Measurements from ENCODE around the gene HNF1B. TPM values are rescaled to one million over a fixed set of nuclear protein-coding genes. Genes with fewer than 3 reads are reported as not detected.

Gene HNF1B
- total RNA-seq, 1 experiment from 2014 or later = not detected

DNA sequence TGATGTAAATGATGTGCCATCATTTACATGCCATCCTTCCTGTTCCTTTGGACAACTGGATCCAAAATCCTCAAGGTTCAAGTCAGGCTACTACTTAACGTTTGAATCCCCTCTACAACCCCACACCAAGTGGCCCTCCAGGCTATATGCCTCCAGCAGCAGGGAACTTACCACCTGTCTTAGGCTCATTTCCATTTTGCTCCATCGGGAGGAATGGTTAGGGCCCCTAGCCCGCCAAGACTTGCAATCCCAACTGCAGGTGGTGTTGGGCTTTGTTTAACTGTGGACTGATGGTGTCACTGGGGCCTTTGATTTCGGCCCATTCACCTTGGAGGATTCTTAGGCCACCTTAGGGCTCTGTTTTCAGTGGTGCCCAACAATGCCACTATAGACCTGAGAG lies 9.7 kb downstream of the HNF1B start:
- no peak for DNase-seq (ENCODE audit: low read depth)

DNA sequence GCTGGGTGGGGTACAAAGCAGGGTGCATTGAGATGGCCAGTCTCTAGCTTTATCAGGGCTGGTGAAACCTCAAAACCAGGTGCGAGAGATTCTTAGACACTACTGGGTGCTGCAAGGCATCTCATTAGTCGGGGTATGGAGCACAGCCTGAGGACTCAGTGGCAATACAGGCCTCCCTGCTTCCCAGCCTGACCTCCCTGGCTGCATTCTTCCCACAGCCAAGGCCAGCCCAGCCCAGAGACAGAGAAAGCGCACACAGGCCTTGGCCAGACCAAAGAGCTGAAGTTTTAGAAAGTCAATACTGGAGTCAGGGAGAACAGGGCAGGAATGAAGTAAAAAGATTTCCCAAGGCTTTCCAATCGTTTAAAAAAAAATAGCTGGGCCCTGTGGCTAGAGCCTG lies 12.5 kb downstream of the HNF1B start:
- DNase-seq (ENCODE audit: low read depth) = no peak

- DNase-seq (ENCODE audit: low read depth) = peak; percentile 25
Observed at GRCh38 chr17:37731056-37731455, 13.8 kb downstream of the HNF1B start.

- no peak for DNase-seq (ENCODE audit: low read depth)
Observed at GRCh38 chr17:37729905-37730304, 15.0 kb downstream of the HNF1B start.

- no peak for DNase-seq (ENCODE audit: low read depth)
Observed at GRCh38 chr17:37726891-37727675, 17.8 kb downstream of the HNF1B start.

GRCh38 chr17:37726248-37726647 lies 18.6 kb downstream of the HNF1B start:
- DNase-seq (ENCODE audit: low read depth) = no peak

- no peak for DNase-seq (ENCODE audit: low read depth)
Observed at GRCh38 chr17:37725601-37726146, 19.2 kb downstream of the HNF1B start.

- no peak for DNase-seq (ENCODE audit: low read depth)
Observed at GRCh38 chr17:37725021-37725595, 19.8 kb downstream of the HNF1B start.

DNA sequence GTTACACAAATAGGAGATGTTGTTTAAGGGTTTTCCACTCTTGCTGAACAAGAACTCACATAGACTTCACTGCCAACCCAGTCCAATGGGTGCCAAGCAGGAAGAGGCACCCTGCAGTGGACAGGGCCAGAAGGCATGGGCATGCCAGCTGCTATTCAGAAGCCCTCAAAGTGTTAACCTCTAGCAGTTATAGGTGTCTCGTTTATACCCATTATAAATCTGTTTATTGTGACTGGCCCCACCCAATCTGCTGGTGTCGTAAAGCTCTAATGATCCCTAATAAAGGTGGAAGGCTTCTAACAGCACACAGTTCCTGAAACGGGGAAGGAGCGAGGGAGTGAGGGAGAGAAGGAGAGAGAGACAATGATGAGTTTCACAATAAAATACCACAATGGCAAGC lies 23.9 kb downstream of the HNF1B start:
- no peak for DNase-seq (ENCODE audit: low read depth)

DNA sequence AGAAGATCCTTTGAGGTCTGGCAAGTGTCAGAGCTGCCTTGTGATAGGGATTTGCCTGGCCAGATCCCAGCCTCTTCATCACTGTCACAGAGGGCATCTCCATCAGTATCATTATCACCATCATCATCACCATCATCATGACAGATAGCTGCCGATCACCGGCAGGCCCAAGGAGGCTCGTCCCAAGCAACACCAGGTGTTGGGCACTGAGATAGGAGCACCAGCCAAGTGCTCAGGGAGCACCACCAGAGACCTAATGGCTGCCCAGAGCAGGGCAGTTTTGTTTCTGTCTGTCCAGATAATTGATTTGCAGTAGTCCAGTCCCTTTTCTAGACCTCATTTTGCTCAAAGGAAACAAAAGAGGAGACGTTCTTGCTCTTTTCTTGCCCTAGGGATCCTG lies 25.0 kb downstream of the HNF1B start:
- DNase-seq (ENCODE audit: low read depth) = no peak

- no peak for DNase-seq (ENCODE audit: low read depth)
Observed at GRCh38 chr17:37718324-37719048, 26.4 kb downstream of the HNF1B start.

DNA sequence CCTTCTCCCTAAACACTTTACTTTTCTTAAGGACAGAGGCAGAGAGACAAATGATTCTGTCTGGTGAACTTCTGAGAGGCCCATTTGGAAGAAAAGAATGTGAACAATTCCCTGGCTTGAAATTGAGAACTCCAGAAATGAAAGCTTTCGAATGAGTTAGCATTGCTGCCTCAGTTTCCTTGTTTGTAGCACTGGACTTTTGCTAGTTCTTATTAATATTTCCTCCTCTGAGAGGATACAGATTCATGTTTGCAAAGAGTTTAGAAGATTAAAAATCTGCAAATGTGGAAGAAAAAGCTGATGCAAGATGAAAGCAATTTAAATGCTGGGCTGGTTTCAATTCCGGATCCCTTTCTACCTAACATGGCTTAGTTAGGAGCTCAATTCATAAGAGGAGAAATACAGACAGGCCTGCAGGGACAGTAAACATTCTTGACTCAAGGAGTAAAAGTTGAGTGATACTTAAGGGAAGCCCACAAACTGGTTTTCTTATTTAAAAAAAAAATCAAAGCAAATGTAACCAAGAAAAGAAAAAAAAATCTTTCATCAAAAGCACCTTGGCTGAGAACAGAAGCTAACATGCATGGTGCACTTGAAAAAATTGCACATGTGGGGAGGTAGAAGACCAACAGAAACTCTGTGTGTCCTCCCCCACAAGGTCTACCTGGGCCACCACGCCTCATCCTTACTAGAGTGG lies 27.1 kb downstream of the HNF1B start:
- no peak for DNase-seq (ENCODE audit: low read depth)

GRCh38 chr17:37714897-37715296 lies 30.0 kb downstream of the HNF1B start:
- DNase-seq (ENCODE audit: low read depth) = no peak

DNA sequence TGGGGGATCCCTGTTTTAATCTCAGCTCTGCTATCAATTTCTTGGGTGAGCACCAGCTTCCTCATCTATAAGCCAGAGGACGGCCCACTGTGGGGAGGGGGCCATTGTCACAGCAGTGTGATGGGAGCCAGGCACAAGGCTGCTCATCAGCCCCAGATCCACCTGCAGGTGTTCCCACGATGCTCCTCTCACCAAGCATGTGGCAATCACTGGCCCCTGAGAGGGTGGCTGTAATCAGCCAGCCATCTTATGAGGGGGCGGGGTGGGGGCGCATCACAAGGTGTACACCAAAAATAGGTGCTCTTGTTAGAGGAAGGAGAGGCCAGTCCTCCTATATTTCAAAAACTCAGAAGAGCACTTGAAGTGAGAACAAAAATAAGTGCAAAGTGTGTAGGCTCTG lies 31.2 kb downstream of the HNF1B start:
- DNase-seq (ENCODE audit: low read depth) = no peak

- no peak for DNase-seq (ENCODE audit: low read depth)
Observed at GRCh38 chr17:37713028-37713431, 31.8 kb downstream of the HNF1B start.

DNA sequence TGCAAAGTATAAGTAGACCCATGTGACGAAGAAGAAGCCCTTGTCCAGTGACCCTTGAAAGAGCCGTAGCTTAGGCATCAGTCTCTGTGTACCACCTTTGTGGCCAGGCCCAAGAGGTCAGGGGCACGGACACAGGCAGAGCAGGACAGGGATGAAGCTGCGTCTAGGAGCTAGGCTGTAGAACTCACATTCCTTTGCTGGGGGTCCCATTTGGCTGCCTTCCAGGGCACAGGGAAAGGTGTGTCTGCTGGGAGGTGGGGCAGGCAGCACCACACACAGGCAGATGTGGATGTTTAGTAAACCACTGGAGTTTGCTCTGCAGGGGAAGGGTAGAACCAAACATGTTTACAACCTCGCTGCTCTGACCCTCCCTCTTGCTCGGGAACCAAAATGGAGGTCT lies 33.7 kb downstream of the HNF1B start:
- no peak for DNase-seq (ENCODE audit: low read depth)

- peak; percentile 63 for DNase-seq (ENCODE audit: low read depth)
Observed at GRCh38 chr17:37710344-37710886, 34.4 kb downstream of the HNF1B start.

- peak; percentile 37 for DNase-seq (ENCODE audit: low read depth)
Observed at GRCh38 chr17:37708616-37709212, 36.1 kb downstream of the HNF1B start.

DNA sequence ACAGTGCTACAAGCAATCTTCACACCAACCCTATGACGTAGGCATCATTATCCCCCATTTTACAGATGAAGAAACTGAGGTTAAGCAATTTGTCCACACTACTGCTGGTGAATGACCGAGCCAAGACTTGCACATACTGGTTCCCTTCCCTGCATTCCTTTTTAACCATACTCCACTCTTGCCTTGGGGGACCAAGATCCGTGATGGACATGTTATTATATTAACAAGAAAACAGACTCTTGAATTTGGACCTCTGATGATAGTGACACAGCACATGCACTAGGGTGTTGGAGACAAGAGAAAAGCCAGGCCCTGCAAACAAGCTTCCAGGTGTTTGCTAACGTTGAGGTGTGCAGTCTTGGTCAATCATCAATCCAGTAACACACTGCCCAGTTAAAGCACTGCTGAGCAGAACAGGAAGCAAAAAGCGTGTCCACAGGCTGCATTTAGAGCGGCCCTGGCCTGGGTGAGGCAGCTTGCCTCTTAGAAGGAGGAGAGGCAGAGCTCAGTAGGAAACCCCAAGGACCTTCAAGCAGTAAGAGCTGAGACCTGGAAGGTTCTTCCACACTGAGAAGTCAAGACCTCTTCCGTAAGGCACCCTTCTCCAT lies 36.7 kb downstream of the HNF1B start:
- no peak for DNase-seq (ENCODE audit: low read depth)

DNA sequence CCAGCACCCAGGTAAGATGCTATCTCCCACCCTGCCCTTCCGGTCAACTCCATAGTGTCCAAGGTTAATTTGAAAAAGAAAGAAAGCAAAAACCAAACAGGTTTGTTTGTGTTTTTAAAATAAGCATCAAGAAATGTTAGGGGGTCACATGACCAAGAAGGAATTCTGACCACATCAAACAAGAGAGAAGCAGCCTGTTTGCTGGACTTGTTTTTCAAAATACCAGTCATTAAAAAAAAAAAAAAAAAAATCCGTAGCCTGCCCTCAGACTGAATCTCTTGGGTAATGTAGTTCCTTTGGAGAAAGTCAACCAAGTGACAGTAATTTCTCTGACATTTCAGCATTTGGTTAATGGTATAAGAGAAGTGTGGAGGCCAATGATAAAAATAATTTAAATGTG lies 38.4 kb downstream of the HNF1B start:
- no peak for DNase-seq (ENCODE audit: low read depth)

DNA sequence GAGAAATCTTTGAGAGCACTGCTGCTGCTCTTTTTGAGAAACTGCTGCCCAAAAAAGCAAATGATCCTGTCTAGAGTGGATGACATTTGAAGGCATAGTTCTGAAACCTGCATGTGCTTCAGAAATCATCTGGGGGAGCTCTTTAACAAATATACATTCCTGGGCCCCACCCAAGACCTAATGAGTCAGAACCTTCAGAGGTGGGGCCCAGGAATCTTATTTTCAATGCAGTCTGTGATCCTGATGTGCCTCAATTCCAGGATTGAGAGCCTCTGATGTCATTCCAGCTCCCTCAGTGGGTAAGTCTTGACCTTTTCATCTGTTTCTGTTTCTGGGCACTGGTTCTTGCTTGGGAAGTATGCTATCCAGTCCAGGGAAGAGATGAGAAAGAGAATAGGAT lies 42.3 kb downstream of the HNF1B start:
- DNase-seq (ENCODE audit: low read depth) = peak; percentile 43
